HCT116 (cell line): ENCODE measurements around the gene LCN10. TPM values are rescaled to one million over a fixed set of nuclear protein-coding genes. Genes with fewer than 3 reads are reported as not detected.

Source experiments
- ATAC-seq: fragments of 200-7000 bp; cut with Tn5 transposase; 2 replicates; pipeline ENCODE4 v1.9.1; 2020; ENCODE audit warnings: mild to moderate bottlenecking, moderate library complexity
- BruUV-seq: library from RNA; stranded (reverse); fragments of 400-500 nt; replicated peaks from 2 replicates; lab custom pipeline; 2021; lab: Mats Ljungman, UMichigan
- CTCF ChIA-PET: fragments of 300-600 bp; sonication (Branson Sonifier 250); formaldehyde crosslinking; loops from one replicate; lab custom pipeline; 2021; ENCODE audit warnings: antibody characterized with exemption; lab: Charles Lee
- POLR2A ChIA-PET: fragments of 300-600, 350-600 bp; sonication (Branson Sonifier 250); formaldehyde crosslinking; loops from one replicate; lab custom pipeline; 2021; ENCODE audit warnings: antibody characterized with exemption; lab: Charles Lee
- RAD21 ChIA-PET, 2 experiments: fragments of 300-600 bp; sonication (Branson Sonifier 250); formaldehyde crosslinking; loops; one replicate each; lab custom pipeline; 2023; ENCODE audit warnings: low total read pairs in 2 of 2; ENCODE audit not compliant: uncharacterized antibody in 2 of 2, unreplicated experiment in 2 of 2, low non-redundant PET in 1 of 2; lab: Charles Lee
- DNase-seq: peaks from one replicate; pipeline ENCODE4 v3.0.0-alpha.2; 2010; ENCODE audit warnings: low read depth, low spot score
- H2AFZ ChIP-seq: fragments of 200-600 bp; shearing (Covaris generic), sonication (generic); 2 replicates; pipeline ENCODE4 v1.6.1; 2017; ENCODE audit warnings: low read depth, mixed run types, mixed read lengths, antibody characterized with exemption, low read length; ENCODE audit not compliant: poor library complexity, severe bottlenecking
- H3K27ac ChIP-seq: 2 replicates; pipeline ENCODE4 v1.5.1; 2012; ENCODE audit warnings: low read depth, low read length
- H3K27me3 ChIP-seq: fragments of 200-600 bp; sonication (generic); 2 replicates; pipeline ENCODE4 v1.6.1; 2016; ENCODE audit warnings: mixed run types, low read length, mixed read lengths; ENCODE audit not compliant: insufficient read depth
- H3K36me3 ChIP-seq, 2 experiments: fragments of 200-500 bp in 1 of 2; fragments of 200-600 bp in 1 of 2; sonication (Bioruptor generic) in 1 of 2; sonication (generic) in 1 of 2; 2 replicates each; pipeline versions ENCODE4 v1.5.1 to v1.6.1; 2014 to 2016; ENCODE audit warnings: low read length in 2 of 2, inconsistent platforms in 1 of 2, mixed read lengths in 1 of 2, mixed run types in 1 of 2; ENCODE audit not compliant: insufficient read depth in 2 of 2, control insufficient read depth in 1 of 2
- H3K4me1 ChIP-seq, 2 experiments: fragments of 200-600 bp in 1 of 2; sonication (generic) in 1 of 2; 2 replicates each; pipeline versions ENCODE4 v1.5.1 to v1.6.1; 2012 to 2017; ENCODE audit warnings: low read length in 2 of 2, inconsistent platforms in 1 of 2, mild to moderate bottlenecking in 1 of 2, mixed read lengths in 1 of 2, mixed run types in 1 of 2, moderate library complexity in 1 of 2; ENCODE audit not compliant: insufficient read depth in 2 of 2, control insufficient read depth in 1 of 2
- H3K4me2 ChIP-seq: fragments of 200-600 bp; sonication (generic); 2 replicates; pipeline ENCODE4 v1.6.1; 2017; ENCODE audit warnings: mixed run types, low read length, mixed read lengths
- H3K4me3 ChIP-seq, 2 experiments: fragments of 200-600 bp in 1 of 2; sonication (generic) in 1 of 2; replicated peaks in 1 of 2; 2 replicates each; pipeline ENCODE4 v1.5.1; 2011 to 2016; ENCODE audit warnings: low read length in 2 of 2, control low read depth in 1 of 2, low read depth in 1 of 2, mild to moderate bottlenecking in 1 of 2, mixed read lengths in 1 of 2, mixed run types in 1 of 2
- H3K79me2 ChIP-seq: fragments of 200-600 bp; sonication (generic); 2 replicates; pipeline ENCODE4 v1.6.1; 2017; ENCODE audit warnings: mild to moderate bottlenecking, mixed run types, low read length, moderate library complexity, mixed read lengths; ENCODE audit not compliant: insufficient read depth
- H3K9ac ChIP-seq: fragments of 200-600 bp; sonication (generic); 2 replicates; pipeline ENCODE4 v1.6.1; 2016; ENCODE audit warnings: low read length, mixed read lengths
- H3K9me2 ChIP-seq: fragments of 200-600 bp; sonication (generic), shearing (Covaris generic); 2 replicates; pipeline ENCODE4 v1.6.1; 2017; ENCODE audit warnings: mixed run types, mild to moderate bottlenecking, moderate library complexity; ENCODE audit not compliant: insufficient read depth
- H3K9me3 ChIP-seq, 2 experiments: fragments of 200-500 bp in 1 of 2; fragments of 200-600 bp in 1 of 2; sonication (Bioruptor generic) in 1 of 2; sonication (generic) in 1 of 2; 2 replicates each; pipeline ENCODE4 v1.6.1; 2014 to 2017; ENCODE audit warnings: low read length in 2 of 2, mixed read lengths in 2 of 2, inconsistent platforms in 1 of 2, low read depth in 1 of 2, mild to moderate bottlenecking in 1 of 2, mixed run types in 1 of 2, moderate library complexity in 1 of 2; ENCODE audit not compliant: control insufficient read depth in 1 of 2, insufficient read depth in 1 of 2
- H4K20me1 ChIP-seq: fragments of 200-600 bp; sonication (generic), shearing (Covaris generic); 2 replicates; pipeline ENCODE4 v1.6.1; 2017; ENCODE audit warnings: mixed run types, mild to moderate bottlenecking, moderate library complexity; ENCODE audit not compliant: insufficient read depth
- ATF3 ChIP-seq: IDR thresholded peaks from 2 replicates; pipeline ENCODE4 v1.6.1; 2012
- EGR1 ChIP-seq: IDR thresholded peaks from 2 replicates; pipeline ENCODE4 v1.6.1; 2012; ENCODE audit warnings: low read depth
- ELF1 ChIP-seq: IDR thresholded peaks from 2 replicates; pipeline ENCODE4 v1.6.1; 2012; ENCODE audit warnings: low read depth, borderline replicate concordance
- EZH2 ChIP-seq: fragments of 200-600 bp; sonication (generic); IDR thresholded peaks from 2 replicates; pipeline ENCODE4 v1.6.1; 2017; ENCODE audit warnings: antibody characterized with exemption, mixed run types
- EZH2phosphoT487 ChIP-seq: fragments of 200-600 bp; IDR thresholded peaks from 2 replicates; pipeline ENCODE4 v1.6.1; 2018; ENCODE audit warnings: antibody characterized with exemption, borderline replicate concordance
- MAX ChIP-seq: IDR thresholded peaks from 2 replicates; pipeline ENCODE4 v1.6.1; 2012
- POLR2A ChIP-seq: IDR thresholded peaks from 2 replicates; pipeline ENCODE4 v1.7.0; 2011; ENCODE audit warnings: borderline replicate concordance; ENCODE audit not compliant: insufficient read depth, insufficient read length; ENCODE audit errors: extremely low read depth
- REST ChIP-seq: IDR thresholded peaks from 2 replicates; pipeline ENCODE4 v1.6.1; 2012; ENCODE audit warnings: low read depth
- SIN3A ChIP-seq: IDR thresholded peaks from 2 replicates; pipeline ENCODE4 v1.6.1; 2012; ENCODE audit warnings: low read depth
- SP1 ChIP-seq: IDR thresholded peaks from 2 replicates; pipeline ENCODE4 v1.6.1; 2012; ENCODE audit warnings: low read depth
- SRF ChIP-seq: IDR thresholded peaks from 2 replicates; pipeline ENCODE4 v1.6.1; 2012; ENCODE audit warnings: low read depth
- ZNF274 ChIP-seq: fragments of 200-500 bp; sonication (Bioruptor generic); IDR thresholded peaks from 2 replicates; pipeline ENCODE4 v1.6.1; 2014; ENCODE audit warnings: mild to moderate bottlenecking, low read depth, low read length, inconsistent platforms
- intact Hi-C: fragments of 100-400 bp; cut with micrococcal nuclease; formaldehyde crosslinking; loops from 2 replicates; pipeline ENCODE4 v1.10.0; 2022
- total RNA-seq: library from RNA; stranded (reverse); gene quantifications from one replicate; pipeline ENCODE4 v1.2.1, GENCODE V29; 2021; ENCODE audit not compliant: unreplicated experiment
- TF ChIP-seq, protein P1 (sequence below): IDR thresholded peaks from 2 replicates; pipeline ENCODE4 v1.6.1; 2011; ENCODE audit warnings: mild to moderate bottlenecking, low read length, moderate library complexity; ENCODE audit not compliant: insufficient replicate concordance; ENCODE audit errors: extremely low read depth

LCN10 gene
- total RNA-seq, 1 experiment from 2014 or later = not detected

- Histone ChIP-seq H3K9ac (no peak overlapping the region), H4K20me1 (no peaks in the 10 kb centered on the region), H3K27me3 (no peaks in the 10 kb centered on the region), H3K9me3 (no peaks in the 10 kb centered on the region), H3K9me2 (no peaks in the 10 kb centered on the region), H3K4me1 (peaks cover 15 to 27% of the 10 kb centered on the region in 2 experiments), H3K4me3 (no peak overlapping the region), H3K79me2 (no peaks in the 10 kb centered on the region; the same call in 1 of the 2 replicates), H3K36me3 (no peaks in the 10 kb centered on the region; a peak in 1 of 4 replicates), H2AFZ (no peak overlapping the region), H3K27ac (no peak overlapping the region; the same call in 1 of the 2 replicates), H3K4me2 (no peak overlapping the region)
- BruUV-seq = no TSS peak
- ATAC-seq (no peak), DNase-seq (no peak)
- ChIA-PET POLR2A (interaction anchor here (1.5 kb wide), 1 partner anchor 13 kb away, joined by 4 read pairs; no protein-coding TSS in a partner anchor), RAD21 (no interaction called here), CTCF (no interaction called here)
- intact Hi-C loops = no loop called here
- TF ChIP-seq EZH2phosphoT487 = no peak
- no peak for TF ChIP-seq ELF1
These were observed 27.9 kb downstream of the LCN10 start for GRCh38 chr9:136714893-136715274.

DNA sequence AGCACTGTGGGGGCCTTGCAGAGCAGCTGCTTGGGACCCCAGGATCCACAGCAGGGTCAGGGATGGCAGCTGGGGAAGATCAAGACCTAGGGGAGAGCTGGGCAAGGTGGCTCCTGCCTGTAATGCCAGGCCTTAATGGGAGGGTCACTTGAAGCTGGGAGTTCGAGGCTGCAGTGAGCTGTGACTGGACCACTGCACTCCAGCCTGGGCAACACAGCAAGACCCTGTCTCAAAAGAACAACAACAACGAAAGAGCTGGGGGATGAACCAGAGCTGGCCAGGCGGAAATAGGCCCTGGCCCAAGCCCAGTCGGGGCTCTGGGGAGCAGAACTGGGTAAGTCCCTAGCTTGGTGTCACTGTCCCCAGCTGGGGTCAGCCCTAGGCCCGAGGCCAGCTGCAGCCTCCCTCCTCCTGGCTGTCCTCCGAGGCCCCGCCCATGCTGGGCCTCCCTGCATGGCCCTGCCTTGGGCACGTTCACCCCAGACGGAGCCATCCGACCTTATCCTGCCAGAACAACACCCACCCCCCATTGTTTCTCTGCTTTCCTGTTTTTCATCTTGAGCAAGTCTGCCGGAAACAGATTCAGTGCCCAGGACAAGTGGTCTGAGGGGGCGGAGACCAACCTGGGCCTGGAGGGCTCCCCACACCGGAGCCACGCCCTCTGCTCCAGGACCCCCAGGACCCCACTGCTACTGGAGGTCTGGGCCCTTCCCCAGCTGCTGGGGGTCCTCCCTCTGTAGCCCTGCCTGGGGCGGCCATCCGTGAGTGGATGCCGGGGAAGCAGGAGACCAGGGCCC, 28.4 kb downstream of the LCN10 start:
- ChIA-PET RAD21 (no interaction called here), POLR2A (interaction anchor here (1.7 kb wide), 1 partner anchor 14 kb away, joined by 4 read pairs; no protein-coding TSS in a partner anchor), CTCF (interaction anchor here (1.4 kb wide), 1 partner anchor 15 kb away, joined by 3 read pairs; no protein-coding TSS in a partner anchor)
- no peaks in the 10 kb centered on the region for H3K9me3 ChIP-seq
- H3K4me3 ChIP-seq = peak overlapping the region in 1 of 2 experiments; percentile 56; a peak in 2 of 4 replicates
- H4K20me1 ChIP-seq = no peaks in the 10 kb centered on the region
- DNase-seq (no peak), ATAC-seq (no peak)
- no peaks in the 10 kb centered on the region; a peak in 1 of 4 replicates for H3K36me3 ChIP-seq
- peaks cover 15 to 27% of the 10 kb centered on the region in 2 experiments for H3K4me1 ChIP-seq
- H2AFZ ChIP-seq = no peak overlapping the region
- H3K27ac ChIP-seq = peak overlapping the region; percentile 64; the same call in 1 of the 2 replicates
- H3K4me2 ChIP-seq = peak overlapping the region; percentile 78
- no peaks in the 10 kb centered on the region; the same call in 1 of the 2 replicates for H3K79me2 ChIP-seq
- no peak overlapping the region for H3K9ac ChIP-seq
- H3K9me2 ChIP-seq = no peaks in the 10 kb centered on the region
- no peaks in the 10 kb centered on the region for H3K27me3 ChIP-seq
- BruUV-seq = no TSS peak
- intact Hi-C loops = no loop called here
- TF ChIP-seq SIN3A (no peak), ATF3 (no peak), EGR1 (no peak), POLR2A (no peak), REST (no peak), MAX (no peak), ZNF274 (no peak), EZH2 (no peak), SP1 (no peak), SRF (no peak)
- TF ChIP-seq, protein P1, sequence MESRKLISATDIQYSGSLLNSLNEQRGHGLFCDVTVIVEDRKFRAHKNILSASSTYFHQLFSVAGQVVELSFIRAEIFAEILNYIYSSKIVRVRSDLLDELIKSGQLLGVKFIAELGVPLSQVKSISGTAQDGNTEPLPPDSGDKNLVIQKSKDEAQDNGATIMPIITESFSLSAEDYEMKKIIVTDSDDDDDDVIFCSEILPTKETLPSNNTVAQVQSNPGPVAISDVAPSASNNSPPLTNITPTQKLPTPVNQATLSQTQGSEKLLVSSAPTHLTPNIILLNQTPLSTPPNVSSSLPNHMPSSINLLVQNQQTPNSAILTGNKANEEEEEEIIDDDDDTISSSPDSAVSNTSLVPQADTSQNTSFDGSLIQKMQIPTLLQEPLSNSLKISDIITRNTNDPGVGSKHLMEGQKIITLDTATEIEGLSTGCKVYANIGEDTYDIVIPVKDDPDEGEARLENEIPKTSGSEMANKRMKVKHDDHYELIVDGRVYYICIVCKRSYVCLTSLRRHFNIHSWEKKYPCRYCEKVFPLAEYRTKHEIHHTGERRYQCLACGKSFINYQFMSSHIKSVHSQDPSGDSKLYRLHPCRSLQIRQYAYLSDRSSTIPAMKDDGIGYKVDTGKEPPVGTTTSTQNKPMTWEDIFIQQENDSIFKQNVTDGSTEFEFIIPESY = no peak
